Stomach (tissue), 4 donors: ENCODE results near the gene CAMKK1.

Experiments used
- EP300 ChIP-seq: sonication (generic); formaldehyde crosslinking; IDR thresholded peaks from one replicate; pipeline ENCODE4 v1.6.1; 2017; ENCODE audit warnings: antibody characterized with exemption
- POLR2A ChIP-seq, 4 donors: fragments of 450-650 bp; IDR thresholded peaks; one replicate each; pipeline ENCODE4 v1.6.1; 2016; ENCODE audit warnings: antibody characterized with exemption in 4 of 4, control low read depth in 2 of 4, mild to moderate bottlenecking in 1 of 4, moderate library complexity in 1 of 4
- POLR2AphosphoS5 ChIP-seq, 3 donors: sonication (generic); formaldehyde crosslinking; IDR thresholded peaks; one replicate each; pipeline ENCODE4 v1.6.1; 2016; ENCODE audit warnings: antibody characterized with exemption in 3 of 3
- TF ChIP-seq, protein P1 (sequence below), 7 experiments: fragments of 450-650 bp in 4 of 7; fragments of 200-600 bp in 3 of 7; sonication (generic) in 3 of 7; IDR thresholded peaks; one replicate each; pipeline ENCODE4 v1.5.1; 2016 to 2019; ENCODE audit warnings: antibody characterized with exemption in 7 of 7, control low read depth in 2 of 7, mild to moderate bottlenecking in 1 of 7

DNA sequence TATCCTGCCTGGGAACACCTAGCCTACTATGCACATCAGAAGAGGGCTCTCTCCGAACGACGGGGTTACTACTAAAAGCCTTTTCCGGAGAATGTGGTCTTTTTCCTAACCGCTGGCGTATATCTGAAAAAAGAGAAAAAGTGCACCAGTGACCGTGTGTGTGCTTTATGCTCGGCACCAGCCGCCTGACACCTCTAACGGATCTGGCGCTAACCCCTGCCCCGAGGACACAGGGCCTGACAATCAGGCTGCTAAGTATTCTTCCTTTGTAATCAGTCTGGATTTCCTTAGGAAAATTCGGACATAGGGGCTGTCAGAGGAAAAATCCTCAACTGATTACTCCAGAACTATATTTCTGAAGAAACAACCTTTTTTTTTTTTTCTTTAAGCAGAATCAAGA lies 78.5 kb downstream of the CAMKK1 start:
- TF ChIP-seq, protein P1, sequence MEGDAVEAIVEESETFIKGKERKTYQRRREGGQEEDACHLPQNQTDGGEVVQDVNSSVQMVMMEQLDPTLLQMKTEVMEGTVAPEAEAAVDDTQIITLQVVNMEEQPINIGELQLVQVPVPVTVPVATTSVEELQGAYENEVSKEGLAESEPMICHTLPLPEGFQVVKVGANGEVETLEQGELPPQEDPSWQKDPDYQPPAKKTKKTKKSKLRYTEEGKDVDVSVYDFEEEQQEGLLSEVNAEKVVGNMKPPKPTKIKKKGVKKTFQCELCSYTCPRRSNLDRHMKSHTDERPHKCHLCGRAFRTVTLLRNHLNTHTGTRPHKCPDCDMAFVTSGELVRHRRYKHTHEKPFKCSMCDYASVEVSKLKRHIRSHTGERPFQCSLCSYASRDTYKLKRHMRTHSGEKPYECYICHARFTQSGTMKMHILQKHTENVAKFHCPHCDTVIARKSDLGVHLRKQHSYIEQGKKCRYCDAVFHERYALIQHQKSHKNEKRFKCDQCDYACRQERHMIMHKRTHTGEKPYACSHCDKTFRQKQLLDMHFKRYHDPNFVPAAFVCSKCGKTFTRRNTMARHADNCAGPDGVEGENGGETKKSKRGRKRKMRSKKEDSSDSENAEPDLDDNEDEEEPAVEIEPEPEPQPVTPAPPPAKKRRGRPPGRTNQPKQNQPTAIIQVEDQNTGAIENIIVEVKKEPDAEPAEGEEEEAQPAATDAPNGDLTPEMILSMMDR (IDR thresholded peaks at IDR 0.05), result no peak
- TF ChIP-seq POLR2A (IDR thresholded peaks at IDR 0.05) (no peak), POLR2AphosphoS5 (IDR thresholded peaks at IDR 0.05) (no peak), EP300 (no peak)
